ENCODE data around the gene AFAP1. TPM values are rescaled to one million over a fixed set of nuclear protein-coding genes. Genes with fewer than 3 reads are reported as not detected.

The AFAP1 gene, protein sequence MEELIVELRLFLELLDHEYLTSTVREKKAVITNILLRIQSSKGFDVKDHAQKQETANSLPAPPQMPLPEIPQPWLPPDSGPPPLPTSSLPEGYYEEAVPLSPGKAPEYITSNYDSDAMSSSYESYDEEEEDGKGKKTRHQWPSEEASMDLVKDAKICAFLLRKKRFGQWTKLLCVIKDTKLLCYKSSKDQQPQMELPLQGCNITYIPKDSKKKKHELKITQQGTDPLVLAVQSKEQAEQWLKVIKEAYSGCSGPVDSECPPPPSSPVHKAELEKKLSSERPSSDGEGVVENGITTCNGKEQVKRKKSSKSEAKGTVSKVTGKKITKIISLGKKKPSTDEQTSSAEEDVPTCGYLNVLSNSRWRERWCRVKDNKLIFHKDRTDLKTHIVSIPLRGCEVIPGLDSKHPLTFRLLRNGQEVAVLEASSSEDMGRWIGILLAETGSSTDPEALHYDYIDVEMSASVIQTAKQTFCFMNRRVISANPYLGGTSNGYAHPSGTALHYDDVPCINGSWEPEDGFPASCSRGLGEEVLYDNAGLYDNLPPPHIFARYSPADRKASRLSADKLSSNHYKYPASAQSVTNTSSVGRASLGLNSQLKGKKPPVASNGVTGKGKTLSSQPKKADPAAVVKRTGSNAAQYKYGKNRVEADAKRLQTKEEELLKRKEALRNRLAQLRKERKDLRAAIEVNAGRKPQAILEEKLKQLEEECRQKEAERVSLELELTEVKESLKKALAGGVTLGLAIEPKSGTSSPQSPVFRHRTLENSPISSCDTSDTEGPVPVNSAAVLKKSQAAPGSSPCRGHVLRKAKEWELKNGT
- total RNA-seq, result 20.6 and 33.8 TPM in 2 replicates

GRCh38 chr4:7939377-7940108 lies at the start of gene AFAP1:
TSS of gene AFAP1 (minus strand) at chr4:7939861. CDS start at chr4:7872078, 67,783 bp downstream.

Other genes starting within 250 kb of the AFAP1 start
- gene ABLIM2, start 219.0 kb upstream of the AFAP1 start, total RNA-seq, result 0.20 and 2.2 TPM in 2 replicates